ENCODE measurements around the gene SUPT5H.

DNA sequence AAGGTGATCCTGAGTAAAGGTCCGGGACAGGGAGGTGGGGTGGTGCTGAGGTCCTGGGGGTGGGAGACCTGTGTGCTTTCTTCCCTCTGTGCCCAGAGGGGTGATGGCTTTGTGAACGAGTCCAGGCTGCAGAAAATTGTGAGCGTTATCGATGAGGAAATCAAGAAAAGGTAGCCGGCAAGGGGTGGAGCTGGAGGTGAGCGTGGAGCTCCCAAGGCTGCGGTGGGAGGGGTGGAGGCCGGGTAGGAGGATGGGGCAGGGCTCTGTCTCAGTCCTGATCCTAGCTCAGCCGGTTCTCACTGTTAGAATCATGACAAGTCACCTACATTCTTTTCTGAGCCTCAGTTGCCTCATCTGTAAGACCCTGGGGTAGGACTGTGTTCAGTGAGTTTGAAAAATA, 73.6 kb downstream of the SUPT5H start:
- TF ChIP-seq, protein P1, sequence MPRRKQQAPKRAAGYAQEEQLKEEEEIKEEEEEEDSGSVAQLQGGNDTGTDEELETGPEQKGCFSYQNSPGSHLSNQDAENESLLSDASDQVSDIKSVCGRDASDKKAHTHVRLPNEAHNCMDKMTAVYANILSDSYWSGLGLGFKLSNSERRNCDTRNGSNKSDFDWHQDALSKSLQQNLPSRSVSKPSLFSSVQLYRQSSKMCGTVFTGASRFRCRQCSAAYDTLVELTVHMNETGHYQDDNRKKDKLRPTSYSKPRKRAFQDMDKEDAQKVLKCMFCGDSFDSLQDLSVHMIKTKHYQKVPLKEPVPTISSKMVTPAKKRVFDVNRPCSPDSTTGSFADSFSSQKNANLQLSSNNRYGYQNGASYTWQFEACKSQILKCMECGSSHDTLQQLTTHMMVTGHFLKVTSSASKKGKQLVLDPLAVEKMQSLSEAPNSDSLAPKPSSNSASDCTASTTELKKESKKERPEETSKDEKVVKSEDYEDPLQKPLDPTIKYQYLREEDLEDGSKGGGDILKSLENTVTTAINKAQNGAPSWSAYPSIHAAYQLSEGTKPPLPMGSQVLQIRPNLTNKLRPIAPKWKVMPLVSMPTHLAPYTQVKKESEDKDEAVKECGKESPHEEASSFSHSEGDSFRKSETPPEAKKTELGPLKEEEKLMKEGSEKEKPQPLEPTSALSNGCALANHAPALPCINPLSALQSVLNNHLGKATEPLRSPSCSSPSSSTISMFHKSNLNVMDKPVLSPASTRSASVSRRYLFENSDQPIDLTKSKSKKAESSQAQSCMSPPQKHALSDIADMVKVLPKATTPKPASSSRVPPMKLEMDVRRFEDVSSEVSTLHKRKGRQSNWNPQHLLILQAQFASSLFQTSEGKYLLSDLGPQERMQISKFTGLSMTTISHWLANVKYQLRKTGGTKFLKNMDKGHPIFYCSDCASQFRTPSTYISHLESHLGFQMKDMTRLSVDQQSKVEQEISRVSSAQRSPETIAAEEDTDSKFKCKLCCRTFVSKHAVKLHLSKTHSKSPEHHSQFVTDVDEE (CRISPR knock-in tag; IDR thresholded peaks at IDR 0.05) = no peak
- TF ChIP-seq CSDC2 (CRISPR knock-in tag; IDR thresholded peaks at IDR 0.05) (no peak), GLIS3 (CRISPR knock-in tag; IDR thresholded peaks at IDR 0.05) (no peak)
